D721Med (cell line): ENCODE results near the gene TMEM125.

Experiments
- DNase-seq: peaks from one replicate; pipeline ENCODE4 v3.0.0; 2011; ENCODE audit warnings: low spot score; ENCODE audit not compliant: insufficient read length
- FAIRE-seq: peaks from 2 replicates; lab custom pipeline; 2011; peaks lifted over from hg19 to GRCh38; lab: Jason Lieb, UNC
- CTCF ChIP-seq: IDR thresholded peaks from 2 replicates; pipeline ENCODE4 v1.5.1; 2012; ENCODE audit warnings: mild to moderate bottlenecking, control low read depth; ENCODE audit not compliant: insufficient read depth; ENCODE audit errors: missing control alignments

The TMEM125 gene

GRCh38 chr1:43305461-43305860 lies 35.7 kb downstream of the TMEM125 start:
- no peak for TF ChIP-seq CTCF
- FAIRE-seq (no peak), DNase-seq (no peak)

- no peak for TF ChIP-seq CTCF
- FAIRE-seq: no peak
- DNase-seq: no peak
These were observed 36.3 kb downstream of the TMEM125 start for GRCh38 chr1:43305926-43306687.

- DNase-seq (no peak), FAIRE-seq (no peak)
- no peak for TF ChIP-seq CTCF
These were observed 37.1 kb downstream of the TMEM125 start for GRCh38 chr1:43306688-43307457.

GRCh38 chr1:43307458-43308158 lies 37.8 kb downstream of the TMEM125 start:
- FAIRE-seq: no peak

GRCh38 chr1:43308635-43309404 lies 39.0 kb downstream of the TMEM125 start:
- TF ChIP-seq CTCF: no peak
- no peak for DNase-seq
- FAIRE-seq: no peak

More at GRCh38 chr1:43307458-43308158, 37.8 kb downstream of the TMEM125 start:
- DNase-seq: no peak
- TF ChIP-seq CTCF: no peak

GRCh38 chr1:43309405-43310025 lies 39.7 kb downstream of the TMEM125 start:
- FAIRE-seq: no peak
- no peak for DNase-seq
- TF ChIP-seq CTCF: no peak
